NCI-H187 treated with DMSO at 0.1 percent for 48 hours (cell line): ENCODE measurements around the gene TRPV2.

Source experiments
- DNase-seq: peaks from one replicate; lab custom pipeline; 2025; lab: John Stamatoyannopoulos, UW

TRPV2 gene

DNA sequence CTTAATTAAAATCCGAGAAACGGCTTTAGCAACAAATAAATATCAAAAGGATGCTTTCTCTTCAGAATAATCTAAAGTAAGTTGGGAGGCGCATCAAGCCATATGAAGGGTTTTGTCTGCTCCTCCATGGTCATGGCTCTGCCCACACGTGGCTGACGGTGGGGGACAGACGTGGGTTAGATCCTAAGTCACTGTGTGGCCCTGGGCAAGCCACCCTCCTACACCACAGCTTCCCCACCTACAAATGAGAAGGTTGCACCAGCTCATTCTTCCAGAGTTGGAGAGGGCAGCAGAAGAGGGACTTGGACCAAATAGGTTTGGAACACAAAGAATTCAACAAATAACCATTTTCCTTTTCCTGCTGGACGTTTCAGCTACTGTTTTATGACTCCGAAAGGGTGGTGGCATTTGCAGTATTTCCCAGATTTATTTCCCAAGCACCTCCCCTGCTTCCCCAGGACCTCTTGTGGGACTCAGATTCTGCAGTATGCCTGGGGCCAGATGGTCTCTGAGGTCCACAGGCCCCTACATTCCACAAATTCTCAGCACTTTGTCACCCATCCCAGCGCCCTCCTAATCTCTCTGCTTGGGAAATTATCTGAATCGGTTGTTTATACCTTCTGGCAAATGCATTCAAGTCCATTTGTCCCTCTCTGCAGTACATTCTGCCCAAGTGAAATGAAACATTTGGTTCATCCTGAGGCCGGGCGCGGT is 58.8 kb downstream of the TRPV2 start:
- DNase-seq = no peak

DNA sequence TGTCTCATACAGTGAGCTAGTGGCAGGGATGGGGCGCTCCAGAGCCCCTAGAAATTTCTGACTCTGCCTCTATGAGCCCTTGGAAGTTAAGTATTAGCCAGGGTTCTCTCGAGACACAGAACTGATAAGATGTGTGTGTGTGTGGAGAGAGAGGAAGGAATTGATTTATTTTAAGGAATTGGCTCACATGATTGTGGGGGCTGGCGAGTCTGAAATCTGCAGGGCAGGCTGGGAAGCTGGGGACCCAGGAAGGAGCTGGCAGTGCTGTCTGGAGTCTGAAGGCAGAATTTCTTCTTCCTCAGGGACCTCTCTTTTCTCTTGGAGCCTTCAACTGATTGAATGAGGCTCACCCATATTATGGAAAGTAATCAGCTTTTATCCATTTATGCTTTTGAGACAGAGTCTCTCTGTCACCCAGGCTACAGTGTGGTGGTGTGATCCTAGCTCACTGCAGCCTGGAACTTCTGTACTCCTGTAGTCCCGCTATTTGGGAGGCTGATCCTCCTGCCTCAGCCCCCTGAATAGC is 59.9 kb downstream of the TRPV2 start:
- DNase-seq = no peak

DNA sequence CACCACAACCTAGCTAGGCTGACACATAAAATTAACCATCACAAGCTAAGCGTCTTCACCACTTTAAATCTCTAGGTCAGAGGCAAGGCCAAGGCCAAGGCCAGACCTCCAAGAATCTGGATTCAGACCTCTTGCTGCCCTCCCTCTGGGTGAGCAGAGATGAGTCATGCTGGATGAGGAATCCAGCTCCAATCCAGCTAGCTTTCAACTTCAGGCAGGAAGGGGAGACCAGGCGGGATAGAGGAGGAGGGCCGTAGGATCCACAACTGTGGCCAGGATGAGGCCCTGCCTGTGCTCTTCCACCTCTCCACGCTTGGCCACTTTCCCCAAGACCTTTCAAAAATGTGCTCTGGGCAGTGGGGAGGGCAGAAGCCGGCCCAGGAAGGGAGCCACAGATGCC is 61.9 kb downstream of the TRPV2 start:
- no peak for DNase-seq

DNA sequence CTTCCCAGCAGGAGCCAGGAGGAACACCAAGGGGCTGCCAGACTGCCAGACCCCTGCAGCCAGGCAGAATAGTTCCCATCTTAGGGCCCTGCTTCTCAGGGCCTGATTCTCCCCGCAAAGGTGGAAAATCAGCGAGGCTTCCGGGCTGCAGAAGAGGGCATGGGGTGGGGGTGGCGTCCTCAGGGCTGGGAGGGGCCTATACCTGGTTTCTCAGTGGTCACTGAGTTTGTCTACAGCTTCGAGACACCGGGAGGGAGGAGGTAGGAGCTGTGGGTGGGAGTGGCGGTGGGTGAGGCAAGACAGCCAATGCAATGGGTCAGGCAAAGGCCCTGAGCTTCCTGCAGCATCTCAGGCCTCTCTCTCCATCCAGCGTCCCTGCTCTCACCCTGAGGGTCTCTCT is 62.3 kb downstream of the TRPV2 start:
- no peak for DNase-seq

DNA sequence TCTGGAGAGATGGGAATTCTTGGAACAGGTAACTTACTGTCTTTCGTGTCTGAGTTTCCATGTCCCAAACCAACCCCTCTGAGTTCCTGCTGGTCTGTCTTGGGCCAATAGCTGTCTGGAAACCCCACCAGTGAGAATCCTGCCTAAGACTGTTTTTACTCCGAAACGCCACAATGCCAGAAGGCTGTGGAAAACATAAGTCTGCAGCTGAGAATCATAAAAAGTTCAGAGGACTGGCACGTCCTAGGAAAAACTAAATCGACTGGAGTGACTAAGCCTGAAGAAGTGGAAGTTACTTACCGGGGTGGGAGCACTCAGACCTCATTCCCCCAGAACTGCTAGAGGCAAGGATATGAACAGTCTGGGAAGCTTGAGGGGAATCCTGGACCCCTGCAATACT is 63.3 kb downstream of the TRPV2 start:
- DNase-seq = no peak

DNA sequence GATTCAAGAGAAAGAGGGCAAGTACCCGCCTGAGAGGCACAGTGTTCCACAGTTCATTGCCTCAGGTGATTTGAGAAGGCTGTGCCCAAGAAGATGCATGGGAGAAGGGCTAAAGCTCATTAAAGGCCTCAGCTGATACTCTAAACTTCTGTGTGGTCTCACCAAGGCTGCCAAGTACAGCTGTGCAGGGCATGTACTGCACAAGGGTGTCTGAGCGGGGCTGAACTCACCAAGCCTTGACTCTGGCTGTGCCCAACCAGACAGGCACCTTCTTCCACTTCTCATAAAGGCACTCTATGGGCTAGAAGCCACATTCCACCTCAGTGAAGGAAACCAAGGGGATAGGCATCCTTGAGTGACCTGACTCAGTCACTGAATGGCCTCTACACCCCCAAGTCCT is 63.9 kb downstream of the TRPV2 start:
- no peak for DNase-seq

DNA sequence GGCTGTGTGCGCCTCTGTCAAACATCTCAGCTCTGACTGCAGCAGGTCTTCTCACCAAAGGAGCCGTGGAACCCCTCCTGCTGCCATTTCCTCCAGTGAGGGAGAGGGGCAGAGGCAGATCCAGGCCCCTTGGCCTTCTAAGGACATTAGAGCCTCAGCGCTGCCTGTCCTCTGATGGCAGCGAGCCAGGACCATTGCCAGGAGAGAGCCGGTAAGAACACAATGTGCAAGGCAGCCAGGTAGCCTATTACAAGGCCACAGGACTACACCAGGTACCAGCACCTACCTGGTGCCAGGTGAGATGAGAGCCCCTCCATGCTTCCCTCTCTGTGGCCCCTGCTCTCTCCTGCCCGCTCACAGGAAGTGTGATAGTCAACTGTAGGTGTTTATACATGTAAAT is 65.6 kb downstream of the TRPV2 start:
- no peak for DNase-seq

DNA sequence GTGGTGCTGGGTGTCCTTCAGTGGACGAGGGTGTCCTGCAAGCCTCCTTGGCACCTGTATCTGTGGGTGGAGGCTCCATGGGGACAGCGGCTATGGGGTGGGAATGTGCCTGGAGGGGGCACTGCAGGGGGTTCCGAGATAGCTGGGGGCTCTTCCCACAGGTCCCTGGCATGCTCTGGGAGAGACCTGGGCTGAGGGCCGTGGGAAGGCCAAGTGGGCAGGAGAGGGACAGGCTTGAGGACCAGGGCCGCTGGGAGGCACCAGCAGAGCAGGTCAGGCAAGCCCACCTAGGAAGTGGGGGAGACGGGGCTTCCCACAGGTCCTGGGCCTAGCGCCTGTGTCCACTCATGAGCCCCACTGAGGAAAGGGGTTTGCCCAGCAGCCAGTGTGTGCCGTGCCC is 66.9 kb downstream of the TRPV2 start:
- DNase-seq = no peak

DNA sequence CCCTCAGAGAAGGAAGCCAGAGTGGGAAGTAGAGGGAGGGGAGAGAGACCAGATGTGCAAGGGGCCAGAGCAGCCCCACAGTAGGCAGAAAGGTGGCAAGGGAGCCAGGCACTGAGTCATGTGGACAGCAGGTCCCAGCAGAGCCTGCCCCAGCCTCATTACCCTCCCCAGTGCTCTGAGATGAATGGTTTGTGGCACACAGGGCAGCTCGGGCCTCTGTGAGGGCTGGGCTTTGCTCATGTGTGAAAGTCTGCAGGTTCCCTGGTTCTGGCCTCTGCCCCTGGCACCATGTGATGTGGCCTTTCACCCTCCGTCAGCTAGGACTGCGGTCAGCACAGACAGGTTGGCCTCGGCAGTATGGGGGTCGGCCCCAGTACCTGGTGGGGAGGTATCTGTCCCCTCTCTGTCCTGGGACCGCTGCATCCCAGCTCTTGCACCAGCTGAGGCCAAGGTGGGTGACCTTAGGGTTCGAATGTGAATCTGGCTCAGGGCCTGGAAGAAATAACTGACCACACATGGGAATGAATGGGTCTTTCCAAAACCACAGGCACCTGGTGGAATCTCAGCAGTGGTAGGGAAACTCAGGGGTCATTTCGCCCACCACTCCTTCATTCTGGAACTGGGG is 67.8 kb downstream of the TRPV2 start:
- no peak for DNase-seq

DNA sequence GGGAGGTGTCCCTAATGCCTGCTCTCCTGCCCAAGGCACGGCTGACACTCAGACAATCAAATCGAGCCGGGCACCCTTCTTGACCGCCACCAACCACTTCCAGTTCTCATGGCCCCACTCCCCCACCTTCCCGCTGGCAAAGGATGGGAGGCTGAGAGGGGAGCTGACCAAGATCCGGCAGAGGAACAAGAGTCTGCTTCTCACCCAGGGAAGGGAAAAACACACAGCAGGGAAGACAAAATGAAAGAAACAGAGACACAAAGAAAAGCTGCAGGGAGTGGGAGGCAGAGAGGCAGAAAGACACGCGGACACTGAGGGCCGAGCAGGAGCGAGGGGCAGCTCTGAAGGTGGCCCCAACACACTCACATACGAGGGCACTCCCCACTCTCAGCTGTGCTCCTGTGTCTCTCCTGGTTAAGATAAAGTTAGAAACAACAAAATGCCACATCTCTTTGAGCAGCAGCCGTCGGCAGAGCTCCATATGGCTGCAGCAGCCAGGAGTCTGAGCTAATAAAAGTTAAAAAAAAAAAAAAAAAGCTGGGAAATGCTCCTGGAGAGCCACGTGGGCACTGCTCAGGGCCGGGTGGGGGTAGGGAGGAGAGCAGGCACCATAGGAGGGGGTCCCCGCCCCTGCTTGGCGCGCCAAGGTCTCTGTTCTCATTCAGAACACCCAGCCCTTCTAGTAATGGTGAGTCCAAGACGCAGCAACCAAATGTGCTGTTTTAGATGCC is 69.2 kb downstream of the TRPV2 start:
- no peak for DNase-seq
